ENCODE measurements around the gene NPHP4.

DNA sequence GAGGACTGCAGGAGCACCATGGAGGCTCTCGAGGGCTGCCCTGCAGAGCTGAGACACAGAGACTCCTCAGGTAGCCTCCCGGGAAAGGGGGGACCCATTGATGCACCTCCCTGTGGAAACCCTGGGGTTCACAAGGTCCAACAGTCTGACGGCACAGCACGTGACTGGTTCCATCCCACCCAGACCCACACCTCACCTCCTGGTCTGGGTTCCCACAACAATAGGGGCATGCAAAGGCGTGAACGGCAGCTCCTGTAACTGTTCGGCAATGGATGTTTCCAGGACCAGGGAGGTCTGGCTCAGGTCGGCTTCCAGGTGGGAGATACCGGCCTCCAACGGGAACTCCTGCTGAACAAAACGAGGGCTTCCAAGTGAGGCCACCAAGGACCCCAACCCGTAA is 86.8 kb downstream of the NPHP4 start:
- TF ChIP-seq POLR2AphosphoS5 (IDR thresholded peaks at IDR 0.05; ENCODE audit: borderline replicate concordance, low read depth, low read length) (no peak), EZH2 (IDR thresholded peaks at IDR 0.05) (no peak)

All from SK-N-MC (cell line).